ENCODE data around the gene SRPK2.

Gene SRPK2

GRCh38 chr7:105136221-105136620 lies 252.5 kb downstream of the SRPK2 start:
- no peak overlapping the region for H3K4me3 ChIP-seq (ENCODE audit: low read length)
- DNase-seq (ENCODE audit: low read depth), result no peak
- TF ChIP-seq CTCF (conservative IDR thresholded peaks at IDR 0.05; ENCODE audit: low read depth, low read length), result no peak

- TF ChIP-seq CTCF (conservative IDR thresholded peaks at IDR 0.05; ENCODE audit: low read depth, low read length), result no peak
- no peak for DNase-seq (ENCODE audit: low read depth)
- H3K4me3 ChIP-seq (ENCODE audit: low read length), result no peak overlapping the region
Measured at GRCh38 chr7:105133986-105134655, 254.6 kb downstream of the SRPK2 start.

GRCh38 chr7:105133358-105133757 lies 255.4 kb downstream of the SRPK2 start:
- TF ChIP-seq CTCF (conservative IDR thresholded peaks at IDR 0.05; ENCODE audit: low read depth, low read length), result no peak
- DNase-seq (ENCODE audit: low read depth), result no peak
- no peak overlapping the region for H3K4me3 ChIP-seq (ENCODE audit: low read length)

GRCh38 chr7:105132835-105133234 lies 255.9 kb downstream of the SRPK2 start:
- TF ChIP-seq CTCF (conservative IDR thresholded peaks at IDR 0.05; ENCODE audit: low read depth, low read length), result no peak
- no peak overlapping the region for H3K4me3 ChIP-seq (ENCODE audit: low read length)

GRCh38 chr7:105132335-105132734 lies 256.4 kb downstream of the SRPK2 start:
- no peak for DNase-seq (ENCODE audit: low read depth)
- no peak for TF ChIP-seq CTCF (conservative IDR thresholded peaks at IDR 0.05; ENCODE audit: low read depth, low read length)
- no peak overlapping the region for H3K4me3 ChIP-seq (ENCODE audit: low read length)

More at GRCh38 chr7:105132835-105133234, 255.9 kb downstream of the SRPK2 start:
- no peak for DNase-seq (ENCODE audit: low read depth)

GRCh38 chr7:105131890-105132289 lies 256.8 kb downstream of the SRPK2 start:
- no peak for TF ChIP-seq CTCF (conservative IDR thresholded peaks at IDR 0.05; ENCODE audit: low read depth, low read length)
- H3K4me3 ChIP-seq (ENCODE audit: low read length), result no peak overlapping the region
- no peak for DNase-seq (ENCODE audit: low read depth)

GRCh38 chr7:105131033-105131656 lies 257.6 kb downstream of the SRPK2 start:
- no peak for TF ChIP-seq CTCF (conservative IDR thresholded peaks at IDR 0.05; ENCODE audit: low read depth, low read length)
- DNase-seq (ENCODE audit: low read depth), result no peak
- H3K4me3 ChIP-seq (ENCODE audit: low read length), result no peak overlapping the region

Data from retinal pigment epithelial cell (primary cell).